ENCODE results near the gene SUGP2.

Gene SUGP2

GRCh38 chr19:18941628-18942354, 91.5 kb downstream of the SUGP2 start:
- no peak for TF ChIP-seq CTCF (IDR thresholded peaks at IDR 0.05; ENCODE audit: control extremely low read depth, extremely low read depth, low read depth, missing control alignments)
- CTCF ChIA-PET = no interaction called here
- POLR2A ChIA-PET = no interaction called here
- no peak for DNase-seq (ENCODE audit: extremely low spot score)
